Transverse colon (tissue), 4 donors: ENCODE measurements around the gene ZNF296. TPM values are rescaled to one million over a fixed set of nuclear protein-coding genes. Genes with fewer than 3 reads are reported as not detected.

Source experiments
- DNase-seq: peaks from one replicate; pipeline ENCODE4 v3.0.0-alpha.2; 2019
- H3K27ac ChIP-seq, 4 donors: fragments of 200-600 bp; sonication (generic); 2 replicates each; pipeline ENCODE4 v1.5.1; 2016 to 2018; ENCODE audit warnings: inconsistent platforms in 4 of 4
- H3K27me3 ChIP-seq: fragments of 200-600 bp; sonication (generic); 2 replicates; pipeline ENCODE4 v1.5.1; 2017; ENCODE audit warnings: inconsistent platforms
- H3K36me3 ChIP-seq, 4 donors: fragments of 200-600 bp; sonication (generic); 2 replicates each; pipeline ENCODE4 v1.5.1; 2017 to 2019; ENCODE audit warnings: inconsistent platforms in 4 of 4
- H3K4me1 ChIP-seq, 4 donors: fragments of 200-600 bp; sonication (generic); 2 replicates each; pipeline ENCODE4 v1.5.1; 2017 to 2020; ENCODE audit warnings: inconsistent platforms in 4 of 4
- H3K4me3 ChIP-seq, 4 donors: fragments of 200-600 bp; sonication (generic); 1 replicate in 1 of 4; 2 replicates in 3 of 4; pipeline versions ENCODE4 v1.5.1 to v1.6.1; 2017 to 2019; ENCODE audit warnings: inconsistent platforms in 4 of 4
- H3K9me3 ChIP-seq, 2 donors: fragments of 200-600 bp; sonication (generic); 2 replicates each; pipeline ENCODE4 v1.5.1; 2017 to 2019; ENCODE audit warnings: inconsistent platforms in 2 of 2
- CTCF ChIP-seq, 5 experiments: fragments of 200-600 bp in 3 of 5; fragments of 450-650 bp in 2 of 5; sonication (generic) in 3 of 5; IDR thresholded peaks; 1 replicate in 2 of 5; 2 replicates in 3 of 5; pipeline ENCODE4 v1.5.1; 2016 to 2017; ENCODE audit warnings: antibody characterized with exemption in 5 of 5, inconsistent platforms in 3 of 5, mild to moderate bottlenecking in 2 of 5, moderate library complexity in 1 of 5
- EP300 ChIP-seq: sonication (generic); formaldehyde crosslinking; IDR thresholded peaks from one replicate; pipeline ENCODE4 v1.6.1; 2017; ENCODE audit warnings: antibody characterized with exemption, low read depth
- POLR2A ChIP-seq: fragments of 450-650 bp; IDR thresholded peaks from one replicate; pipeline ENCODE4 v1.6.1; 2016; ENCODE audit warnings: antibody characterized with exemption, mild to moderate bottlenecking, moderate library complexity
- POLR2AphosphoS5 ChIP-seq, 3 donors: sonication (generic); formaldehyde crosslinking; IDR thresholded peaks; one replicate each; pipeline ENCODE4 v1.6.1; 2016; ENCODE audit warnings: antibody characterized with exemption in 3 of 3
- WGBS, 2 donors: methylation state at CpG; one replicate each; pipeline ENCODE4 v1.1.5; 2018; ENCODE audit warnings: low coverage in 1 of 2; 5-methylcytosine and 5-hydroxymethylcytosine counted together
- in situ Hi-C, 4 donors: fragments of 200-750 bp; cut with MboI; loops; one replicate each; pipeline versions ENCODE4 v1.15.0 to v1.15.1; 2017; ENCODE audit warnings: low sequenced_read_pairs in 3 of 4, low pct_ligation_motif_present in 1 of 4, low pct_unique_long_range_greater_than_20kb in 1 of 4
- intact Hi-C: fragments of 100-400 bp; cut with DNase I; formaldehyde crosslinking; loops from one replicate; pipeline ENCODE4 v1.15.1; 2023; ENCODE audit warnings: low total_unique reads
- total RNA-seq, 4 donors: library from RNA; depleted of rRNA; stranded (reverse); fragments of >200 nt; gene quantifications; one replicate each; pipeline ENCODE4 v1.1.0, GENCODE V29; 2016

Gene ZNF296
- total RNA-seq, 4 donors from 2014 or later, result 0.75 to 5.8 (median 3.5) TPM

- 74 to 100% methylated on average over 1 to 16 of the region's 16 CpGs for WGBS, 2 donors
- in situ Hi-C loops (no loop called here), intact Hi-C loops (no loop called here)
- Histone ChIP-seq H3K27me3 (no peaks in the 10 kb centered on the region), H3K4me1 (peaks cover 22 to 80% (median 35%) of the 10 kb centered on the region in 4 donors), H3K36me3 (no peaks in the 10 kb centered on the region), H3K27ac (peak overlapping the region in 3 of 4 donors; percentile 8 to 50 (median 44)), H3K9me3 (no peaks in the 10 kb centered on the region), H3K4me3 (no peak overlapping the region)
- DNase-seq, result no peak
- no peak for TF ChIP-seq POLR2AphosphoS5 (IDR thresholded peaks at IDR 0.05)
- TF ChIP-seq POLR2A, result no peak
Measured at GRCh38 chr19:45097776-45098520, 21.7 kb upstream of the ZNF296 start.

- Histone ChIP-seq H3K36me3 (no peaks in the 10 kb centered on the region), H3K27ac (no peak overlapping the region), H3K9me3 (no peaks in the 10 kb centered on the region), H3K4me3 (no peak overlapping the region), H3K27me3 (no peaks in the 10 kb centered on the region), H3K4me1 (peaks cover 21 to 76% (median 34%) of the 10 kb centered on the region in 4 donors)
- in situ Hi-C loops (no loop called here), intact Hi-C loops (no loop called here)
- no peak for DNase-seq
- TF ChIP-seq POLR2A (no peak), CTCF (IDR thresholded peaks at IDR 0.05) (no peak)
- WGBS, 2 donors, result 90% methylated on average over 7 of the region's 7 CpGs; no CpG with 5 or more reads in 1 of the 2 donors
Measured at GRCh38 chr19:45097450-45097775, 21.1 kb upstream of the ZNF296 start.

- no peak for DNase-seq
- Histone ChIP-seq H3K4me1 (peaks cover 22 to 75% (median 37%) of the 10 kb centered on the region in 4 donors), H3K27me3 (no peaks in the 10 kb centered on the region), H3K4me3 (no peak overlapping the region), H3K36me3 (no peaks in the 10 kb centered on the region), H3K9me3 (no peaks in the 10 kb centered on the region), H3K27ac (no peak overlapping the region)
- TF ChIP-seq EP300, result no peak
- no peak for TF ChIP-seq POLR2A
- no peak for TF ChIP-seq CTCF (IDR thresholded peaks at IDR 0.05)
- TF ChIP-seq POLR2AphosphoS5 (IDR thresholded peaks at IDR 0.05), result no peak
- WGBS, 2 donors, result 62 to 90% methylated on average over 3 to 7 of the region's 7 CpGs
- intact Hi-C loops (no loop called here), in situ Hi-C loops (no loop called here)
Measured at GRCh38 chr19:45096700-45097099, 20.4 kb upstream of the ZNF296 start.

GRCh38 chr19:45095496-45096413, 19.5 kb upstream of the ZNF296 start:
- Histone ChIP-seq H3K4me1 (peaks cover 25 to 74% (median 41%) of the 10 kb centered on the region in 4 donors), H3K27me3 (no peaks in the 10 kb centered on the region), H3K27ac (no peak overlapping the region), H3K36me3 (no peaks in the 10 kb centered on the region), H3K9me3 (no peaks in the 10 kb centered on the region), H3K4me3 (no peak overlapping the region)
- intact Hi-C loops (no loop called here), in situ Hi-C loops (no loop called here)
- no peak for DNase-seq
- TF ChIP-seq POLR2AphosphoS5 (IDR thresholded peaks at IDR 0.05), result no peak
- TF ChIP-seq POLR2A, result no peak
- TF ChIP-seq EP300, result no peak
- no peak for TF ChIP-seq CTCF (IDR thresholded peaks at IDR 0.05)
- WGBS, 2 donors, result 86 to 91% methylated on average over 8 to 14 of the region's 14 CpGs
